T-helper 2 cell treated with Interferon-gamma antibody and Interleukin-4, amounts not matched to agents 5 μg/mL and 100 μg/mL, for 36 hours (primary cell): ENCODE measurements around the gene RAB10.
"Not testable (repeated sequence)": the region's sequence is repeated elsewhere in the genome, so short reads cannot be mapped to it uniquely, and the experiment has no call there.

Source experiments
- DNase-seq: peaks from one replicate; pipeline ENCODE4 v3.0.0; 2021; ENCODE audit warnings: low spot score
- H3K27ac Mint-ChIP-seq: one replicate; pipeline ENCODE4 v1.8.0; 2021; ENCODE audit warnings: mild to moderate bottlenecking, mixed read lengths
- H3K27me3 Mint-ChIP-seq: one replicate; pipeline ENCODE4 v1.8.0; 2021; ENCODE audit warnings: low read depth, mixed read lengths
- H3K36me3 Mint-ChIP-seq: one replicate; pipeline ENCODE4 v1.8.0; 2021; ENCODE audit warnings: low read depth, mixed read lengths
- H3K4me1 Mint-ChIP-seq: one replicate; pipeline ENCODE4 v1.8.0; 2021; ENCODE audit warnings: low read depth, mixed read lengths
- H3K4me3 Mint-ChIP-seq: one replicate; pipeline ENCODE4 v1.8.0; 2022; ENCODE audit warnings: mild to moderate bottlenecking, moderate library complexity, mixed read lengths
- H3K9me3 Mint-ChIP-seq: one replicate; pipeline ENCODE4 v1.8.0; 2021; ENCODE audit warnings: mixed read lengths

Gene RAB10

GRCh38 chr2:26150243-26150642 lies 116.4 kb downstream of the RAB10 start:
- Mint-ChIP-seq H3K4me3 (no peak overlapping the region), H3K36me3 (no peaks in the 10 kb centered on the region), H3K9me3 (no peaks in the 10 kb centered on the region), H3K27ac (no peak overlapping the region), H3K4me1 (no peaks in the 10 kb centered on the region), H3K27me3 (peaks cover 31% of the 10 kb centered on the region)
- DNase-seq = no peak

GRCh38 chr2:26157580-26157979 lies 123.7 kb downstream of the RAB10 start:
- no peak overlapping the region for H3K4me3 Mint-ChIP-seq
- no peak overlapping the region for H3K27ac Mint-ChIP-seq
- H3K4me1 Mint-ChIP-seq = no peaks in the 10 kb centered on the region
- peaks cover 13% of the 10 kb centered on the region for H3K27me3 Mint-ChIP-seq
- no peaks in the 10 kb centered on the region for H3K9me3 Mint-ChIP-seq
- H3K36me3 Mint-ChIP-seq = no peaks in the 10 kb centered on the region
- DNase-seq = no peak

GRCh38 chr2:26161926-26162325 lies 128.0 kb downstream of the RAB10 start:
- no peak for DNase-seq
- no peaks in the 10 kb centered on the region for H3K36me3 Mint-ChIP-seq
- no peak overlapping the region for H3K4me3 Mint-ChIP-seq
- no peaks in the 10 kb centered on the region for H3K4me1 Mint-ChIP-seq
- H3K9me3 Mint-ChIP-seq = no peaks in the 10 kb centered on the region
- peaks cover 10% of the 10 kb centered on the region for H3K27me3 Mint-ChIP-seq
- no peak overlapping the region for H3K27ac Mint-ChIP-seq

- Mint-ChIP-seq H3K27ac (no peak overlapping the region), H3K9me3 (no peaks in the 10 kb centered on the region), H3K36me3 (no peaks in the 10 kb centered on the region), H3K4me1 (no peaks in the 10 kb centered on the region), H3K27me3 (peaks cover 12% of the 10 kb centered on the region), H3K4me3 (no peak overlapping the region)
- DNase-seq = no peak
Observed at GRCh38 chr2:26162963-26163362, 129.1 kb downstream of the RAB10 start.

GRCh38 chr2:26164231-26164630 lies 130.3 kb downstream of the RAB10 start:
- Mint-ChIP-seq H3K4me1 (no peaks in the 10 kb centered on the region), H3K4me3 (no peak overlapping the region), H3K36me3 (no peaks in the 10 kb centered on the region), H3K27me3 (peaks cover 12% of the 10 kb centered on the region), H3K9me3 (no peaks in the 10 kb centered on the region), H3K27ac (no peak overlapping the region)
- DNase-seq = no peak

GRCh38 chr2:26164641-26165211 lies 130.8 kb downstream of the RAB10 start:
- Mint-ChIP-seq H3K27ac (no peak overlapping the region), H3K27me3 (peaks cover 14% of the 10 kb centered on the region), H3K4me3 (no peak overlapping the region), H3K4me1 (no peaks in the 10 kb centered on the region), H3K36me3 (no peaks in the 10 kb centered on the region), H3K9me3 (no peaks in the 10 kb centered on the region)
- DNase-seq = no peak

GRCh38 chr2:26165403-26165802 lies 131.5 kb downstream of the RAB10 start:
- Mint-ChIP-seq H3K4me3 (no peak overlapping the region), H3K27ac (no peak overlapping the region), H3K27me3 (peaks cover 15% of the 10 kb centered on the region), H3K9me3 (no peaks in the 10 kb centered on the region), H3K36me3 (no peaks in the 10 kb centered on the region), H3K4me1 (no peaks in the 10 kb centered on the region)
- no peak for DNase-seq

- H3K27me3 Mint-ChIP-seq = peaks cover 22% of the 10 kb centered on the region
- DNase-seq, H3K4me3 Mint-ChIP-seq, H3K36me3 Mint-ChIP-seq, H3K9me3 Mint-ChIP-seq, H3K27ac Mint-ChIP-seq, H3K4me1 Mint-ChIP-seq: not testable (repeated sequence)
Observed at GRCh38 chr2:26166541-26166940, 132.7 kb downstream of the RAB10 start.

- DNase-seq = no peak
- H3K9me3 Mint-ChIP-seq = no peaks in the 10 kb centered on the region
- peaks cover 4% of the 10 kb centered on the region for H3K36me3 Mint-ChIP-seq
- peaks cover 5% of the 10 kb centered on the region for H3K4me1 Mint-ChIP-seq
- no peak overlapping the region for H3K27ac Mint-ChIP-seq
- H3K4me3 Mint-ChIP-seq = no peak overlapping the region
- peaks cover 29% of the 10 kb centered on the region for H3K27me3 Mint-ChIP-seq
Observed at GRCh38 chr2:26168785-26169184, 134.9 kb downstream of the RAB10 start.

- peaks cover 30% of the 10 kb centered on the region for H3K27me3 Mint-ChIP-seq
- peaks cover 4% of the 10 kb centered on the region for H3K36me3 Mint-ChIP-seq
- no peak overlapping the region for H3K27ac Mint-ChIP-seq
- DNase-seq = no peak
- H3K4me1 Mint-ChIP-seq = peaks cover 5% of the 10 kb centered on the region
- H3K9me3 Mint-ChIP-seq = no peaks in the 10 kb centered on the region
- no peak overlapping the region for H3K4me3 Mint-ChIP-seq
Observed at GRCh38 chr2:26169226-26169625, 135.3 kb downstream of the RAB10 start.

GRCh38 chr2:26169681-26170414 lies 136.0 kb downstream of the RAB10 start:
- Mint-ChIP-seq H3K27ac (no peak overlapping the region), H3K27me3 (peaks cover 34% of the 10 kb centered on the region), H3K36me3 (peaks cover 4% of the 10 kb centered on the region), H3K9me3 (no peaks in the 10 kb centered on the region), H3K4me3 (no peak overlapping the region), H3K4me1 (peaks cover 5% of the 10 kb centered on the region)
- DNase-seq = no peak

- Mint-ChIP-seq H3K27ac (no peak overlapping the region), H3K4me1 (peaks cover 5% of the 10 kb centered on the region), H3K36me3 (peaks cover 4% of the 10 kb centered on the region), H3K9me3 (no peaks in the 10 kb centered on the region), H3K27me3 (peaks cover 42% of the 10 kb centered on the region), H3K4me3 (peak overlapping the region; percentile 34)
- DNase-seq = no peak
Observed at GRCh38 chr2:26170795-26171194, 136.9 kb downstream of the RAB10 start.

- Mint-ChIP-seq H3K36me3 (peaks cover 4% of the 10 kb centered on the region), H3K4me3 (peak overlapping the region; percentile 87)
Observed at GRCh38 chr2:26172189-26172870, 138.4 kb downstream of the RAB10 start.

More at GRCh38 chr2:26172189-26172870, 138.4 kb downstream of the RAB10 start:
- no peaks in the 10 kb centered on the region for H3K9me3 Mint-ChIP-seq
- peaks cover 46% of the 10 kb centered on the region for H3K27me3 Mint-ChIP-seq
- H3K27ac Mint-ChIP-seq = no peak overlapping the region
- H3K4me1 Mint-ChIP-seq = peaks cover 5% of the 10 kb centered on the region
- no peak for DNase-seq
